ENCODE results near the gene STEAP3.

Gene STEAP3

DNA sequence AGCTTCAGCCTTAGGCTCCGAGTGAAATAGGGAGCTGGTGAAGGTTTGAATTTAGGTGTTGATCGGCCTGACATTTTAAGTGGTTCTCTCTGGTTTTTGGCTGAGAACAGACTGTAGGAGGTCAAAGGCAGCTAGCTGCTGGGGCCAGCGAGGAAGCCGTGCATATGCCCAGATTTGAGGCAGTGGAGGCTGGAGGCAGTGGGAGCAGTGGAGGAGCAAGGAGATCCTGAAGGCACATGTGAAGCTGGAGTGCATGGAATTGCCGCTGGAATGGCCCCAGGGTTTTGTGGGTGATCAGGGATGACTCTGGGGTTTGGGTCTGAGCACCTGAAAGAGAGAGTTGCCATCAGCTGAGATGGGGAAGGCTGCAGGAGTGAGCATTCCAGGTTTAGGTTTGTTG lies 25.1 kb downstream of the STEAP3 start:
- DNase-seq, result no peak

DNA sequence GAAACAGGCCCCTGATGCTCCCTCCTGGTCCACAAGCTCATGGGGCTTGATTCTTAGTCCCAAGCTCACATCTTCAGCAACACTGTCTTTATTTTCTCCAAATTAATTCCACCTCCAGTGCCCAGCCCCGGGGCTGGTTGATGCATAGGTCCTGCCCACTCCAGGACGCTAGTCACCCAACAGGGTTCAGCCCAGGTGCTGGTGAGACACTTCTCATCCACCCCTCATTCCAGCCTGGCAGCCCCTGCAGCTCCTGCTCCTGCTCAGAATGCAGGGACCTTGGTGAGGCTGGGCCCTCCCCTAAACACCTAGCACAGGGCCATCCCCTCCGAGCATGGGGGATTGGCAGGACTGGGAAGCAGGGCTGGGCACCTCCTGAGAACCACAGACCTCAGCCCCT lies 25.7 kb downstream of the STEAP3 start:
- DNase-seq, result no peak

DNA sequence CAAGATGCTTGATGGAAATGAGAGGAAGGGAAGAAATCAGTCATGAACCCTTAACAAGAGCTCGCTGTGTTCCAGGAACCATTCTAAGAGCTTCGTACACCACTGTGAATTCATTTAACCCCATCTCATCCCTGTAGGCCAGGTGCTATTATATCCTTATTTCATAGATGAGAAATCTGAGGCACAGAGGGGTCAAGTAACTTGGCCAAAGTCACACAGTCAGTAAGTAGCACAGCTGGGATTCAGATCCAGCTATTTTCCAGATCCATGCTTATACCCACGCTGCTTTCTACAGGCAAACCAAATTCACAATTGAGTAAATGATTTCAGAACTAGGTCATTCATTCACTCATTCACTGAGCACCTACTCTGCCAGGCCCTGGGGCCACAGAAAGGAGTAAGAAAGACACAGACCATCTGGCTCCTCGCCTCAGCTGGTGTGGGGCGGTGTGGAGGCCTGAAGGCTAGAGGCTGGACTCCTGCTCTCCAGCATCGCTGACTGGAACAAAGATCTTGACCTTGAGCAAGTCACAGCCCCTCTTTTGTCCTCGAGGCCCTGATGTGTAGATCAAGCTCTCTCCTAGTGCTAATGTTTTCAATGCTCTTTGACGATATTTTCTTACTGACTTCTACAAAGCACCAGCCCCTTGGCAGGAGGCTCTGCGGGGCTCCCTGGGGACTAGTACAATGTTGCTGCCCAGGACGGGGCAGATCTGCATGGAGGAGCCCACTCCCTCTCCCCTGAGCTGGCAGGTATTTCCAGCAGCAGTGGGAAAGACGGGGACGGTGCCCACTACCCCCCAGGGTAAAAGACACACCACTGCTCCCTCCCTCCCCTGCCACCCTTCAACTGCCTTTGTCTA lies 26.5 kb downstream of the STEAP3 start:
- no peak for DNase-seq

DNA sequence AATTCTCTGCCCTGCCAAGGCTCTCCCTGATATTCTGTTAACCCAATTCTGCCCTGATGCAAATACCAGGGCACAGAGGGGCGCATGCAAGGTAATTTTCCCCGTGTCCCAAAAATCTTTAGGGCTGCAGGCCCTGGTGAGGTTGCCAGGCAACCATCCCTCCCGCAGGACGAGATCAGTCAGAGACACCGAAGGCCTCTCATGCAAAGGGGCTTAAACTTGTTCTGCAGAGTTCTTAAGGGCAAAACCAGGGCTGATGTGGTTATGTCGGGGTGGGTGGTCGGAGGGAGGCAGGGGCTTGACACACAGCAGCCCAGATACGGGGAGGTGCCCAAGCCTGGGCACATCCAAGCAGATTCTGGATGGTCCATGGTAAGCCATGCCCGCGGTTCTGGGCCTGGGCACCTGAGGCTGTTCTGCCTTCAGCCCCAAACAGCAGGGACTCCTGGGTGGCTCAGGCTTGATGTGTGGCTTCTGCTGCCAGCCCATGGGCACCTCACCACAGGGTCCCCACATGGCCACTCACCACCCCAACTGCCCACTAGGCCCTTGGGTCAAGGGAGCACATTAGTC lies 27.2 kb downstream of the STEAP3 start:
- no peak for DNase-seq

DNA sequence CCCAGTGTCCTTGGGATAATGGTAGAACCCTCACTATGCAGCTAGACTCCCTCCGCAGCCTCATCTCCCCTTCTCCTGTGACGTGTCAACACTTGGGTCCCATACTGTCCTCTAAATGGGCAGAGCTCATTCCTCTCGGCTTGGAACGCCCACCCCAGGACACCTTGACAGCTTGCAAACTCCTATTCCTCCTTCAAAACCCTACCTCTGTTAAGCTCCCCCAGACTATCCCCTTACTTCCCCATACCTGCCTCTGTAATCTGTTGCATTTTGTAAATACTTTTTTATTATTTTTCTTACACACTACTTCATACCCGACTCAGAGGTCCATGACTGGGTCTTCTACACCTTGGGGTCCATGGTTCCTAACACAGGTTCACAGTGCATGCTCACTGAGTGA lies 28.0 kb downstream of the STEAP3 start:
- DNase-seq, result no peak

DNA sequence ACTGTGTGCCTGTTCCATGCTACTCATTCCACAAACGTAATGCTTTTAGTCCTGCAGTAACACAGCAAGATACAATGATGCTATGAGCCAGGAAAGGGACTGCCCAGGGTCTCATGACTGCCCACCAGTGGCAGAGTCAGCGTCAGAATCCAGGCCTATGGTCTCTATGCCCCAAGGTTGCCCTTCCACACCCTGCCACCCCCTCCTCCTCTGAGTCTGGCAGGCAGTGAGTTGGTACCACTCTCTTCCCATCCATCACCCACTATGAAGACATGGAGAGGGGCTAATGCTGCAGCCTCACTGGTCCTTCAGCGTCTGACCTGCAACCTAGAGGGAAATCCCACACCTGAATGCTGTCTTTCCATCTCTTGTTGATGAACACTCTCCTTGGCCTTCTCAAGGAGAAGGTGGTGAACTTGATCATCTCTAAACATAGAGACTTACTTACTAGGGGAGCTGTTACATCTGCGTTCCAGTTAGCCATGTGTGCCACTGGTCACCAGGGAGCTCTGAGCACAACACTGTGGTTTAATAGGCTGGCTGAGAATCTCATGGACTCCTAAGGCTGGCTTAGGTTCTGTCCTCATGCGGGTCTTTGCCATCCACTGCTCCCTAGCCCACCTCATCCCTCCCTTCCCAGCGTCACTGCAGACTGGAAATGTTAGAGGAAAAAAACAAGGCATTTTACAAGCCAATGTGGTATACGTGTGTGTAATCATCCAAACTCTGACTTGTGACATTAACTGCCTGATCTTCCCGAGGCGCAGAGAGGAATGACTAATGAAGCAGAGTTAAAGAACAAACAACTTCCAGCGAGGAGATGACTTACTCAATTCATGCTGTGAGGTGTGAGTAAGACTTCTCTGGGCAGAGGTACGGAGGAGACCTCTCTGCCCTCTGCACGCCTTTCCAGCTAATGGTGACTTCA lies 28.8 kb downstream of the STEAP3 start:
- DNase-seq, result no peak

DNA sequence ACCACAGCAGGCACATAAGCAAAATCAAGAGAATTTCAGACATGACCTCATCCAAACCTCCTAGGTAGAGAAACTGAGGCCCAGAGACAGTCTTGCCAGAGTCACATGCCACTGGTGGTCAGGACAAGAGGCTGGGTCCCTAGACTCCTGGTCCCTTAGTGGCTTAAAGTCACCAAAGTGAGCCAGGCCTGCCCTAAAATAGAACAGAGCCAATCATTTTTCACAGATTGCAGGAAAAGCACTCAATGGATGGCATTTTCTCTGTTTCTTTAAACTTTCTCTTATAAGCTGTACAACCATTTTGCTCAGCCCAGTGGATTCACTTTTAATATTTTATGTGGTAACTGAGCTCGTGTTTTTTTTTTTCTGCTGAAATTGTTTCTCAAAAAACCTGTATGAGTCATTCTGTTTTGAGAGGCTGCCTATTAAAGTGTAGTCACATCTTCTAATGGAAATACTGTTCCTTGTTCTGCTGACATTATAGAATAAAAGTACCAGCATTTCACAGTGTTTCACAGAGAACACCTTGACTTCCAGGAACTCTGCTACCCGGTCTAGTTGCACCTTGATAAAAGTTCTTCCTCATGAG lies 29.6 kb downstream of the STEAP3 start:
- DNase-seq, result no peak

DNA sequence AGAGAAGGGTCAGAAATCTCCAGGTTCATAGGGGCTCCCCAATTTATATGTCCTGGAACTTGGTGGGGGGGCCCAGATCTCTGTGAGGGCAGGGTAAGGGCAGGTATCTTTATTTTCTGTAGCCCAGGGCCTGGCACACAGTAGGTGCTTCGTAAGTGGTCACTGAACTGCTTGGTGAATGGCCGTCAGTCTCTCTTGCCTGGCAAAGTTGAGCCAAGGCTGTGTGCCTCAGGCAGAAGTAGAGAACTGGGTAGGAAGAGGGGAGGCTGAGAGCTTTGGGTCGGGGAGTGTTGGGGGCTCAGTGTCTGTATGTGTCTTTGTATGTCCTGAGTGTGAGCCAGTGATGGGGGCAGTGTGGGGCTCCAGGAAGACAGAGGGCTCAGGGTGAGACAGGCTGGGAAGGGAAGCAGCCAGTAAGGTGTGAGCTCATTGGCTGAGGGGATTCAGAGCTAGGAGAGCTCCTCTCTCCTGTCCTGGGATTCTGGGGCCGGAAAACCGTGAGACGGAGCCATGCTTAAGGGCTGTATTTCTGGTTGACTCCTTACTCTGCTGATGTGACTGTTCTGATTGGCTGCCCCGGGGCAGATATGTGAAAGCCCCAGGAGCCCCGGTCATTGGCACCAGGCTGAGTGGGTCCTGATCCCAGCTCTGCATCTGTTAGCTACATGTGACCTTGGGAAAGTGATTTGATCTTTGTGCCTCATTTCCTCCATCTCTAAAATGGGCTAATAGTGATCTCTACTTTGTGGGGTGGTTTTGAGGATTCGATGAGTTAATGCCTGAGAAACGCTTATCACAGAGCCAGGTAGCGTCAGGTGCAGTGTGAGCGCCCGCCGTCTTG lies 30.3 kb downstream of the STEAP3 start:
- no peak for DNase-seq

DNA sequence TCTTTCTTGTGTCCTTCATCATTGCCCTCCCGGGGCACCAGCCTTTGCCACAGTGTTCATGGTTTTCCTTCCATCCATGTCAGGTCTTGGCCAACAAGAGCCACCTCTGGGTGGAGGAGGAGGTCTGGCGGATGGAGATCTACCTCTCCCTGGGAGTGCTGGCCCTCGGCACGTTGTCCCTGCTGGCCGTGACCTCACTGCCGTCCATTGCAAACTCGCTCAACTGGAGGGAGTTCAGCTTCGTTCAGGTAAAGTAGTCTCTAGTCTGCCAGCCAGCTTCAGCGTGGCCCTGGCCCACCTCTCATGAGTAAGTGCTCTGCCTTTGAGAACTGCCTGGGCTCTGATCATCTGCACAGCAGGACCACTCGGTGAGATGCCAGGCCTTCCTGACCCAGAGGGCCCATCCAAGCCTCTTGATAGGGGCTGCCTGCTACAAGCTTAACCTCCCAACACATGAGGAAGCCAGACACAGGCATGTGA lies 31.0 kb downstream of the STEAP3 start:
- no peak for DNase-seq

DNA sequence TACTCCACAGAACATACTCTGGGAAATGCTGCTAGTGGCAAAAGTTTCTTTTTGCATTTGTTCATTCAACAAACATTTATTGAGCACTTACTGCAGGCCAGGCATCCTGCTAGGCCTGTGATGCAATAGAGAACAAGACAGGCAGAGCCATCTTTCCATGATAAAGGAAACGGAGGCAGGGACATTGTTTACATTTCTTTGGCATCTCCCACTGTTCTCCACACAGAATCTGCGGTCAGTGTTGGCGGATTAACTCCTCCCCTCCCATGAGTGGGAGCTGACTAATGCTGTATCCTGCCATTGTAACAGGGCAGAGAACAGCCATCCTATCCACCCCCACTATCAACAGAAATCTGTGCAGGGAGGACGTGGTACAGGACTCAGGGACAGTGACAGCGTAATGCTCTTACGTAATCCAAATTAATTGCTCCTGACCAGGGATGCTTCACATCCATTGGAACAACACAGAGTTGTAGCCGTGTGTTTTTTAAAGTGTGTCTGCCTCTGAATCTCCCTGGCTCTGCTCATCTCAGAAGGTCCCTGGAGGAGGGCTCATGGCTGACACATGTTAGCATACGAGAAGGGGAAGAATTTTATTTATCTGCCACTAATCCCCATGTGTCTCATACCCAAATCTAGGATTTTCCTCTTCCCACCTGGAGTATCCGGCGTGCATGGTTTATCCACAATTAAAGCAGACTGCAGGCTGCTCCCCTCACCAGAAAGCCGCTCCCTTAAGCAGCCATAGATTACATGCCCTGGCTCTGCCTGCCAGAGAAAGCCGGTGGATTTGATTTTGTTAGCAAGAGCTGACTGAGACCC lies 32.3 kb downstream of the STEAP3 start:
- DNase-seq, result no peak

DNA sequence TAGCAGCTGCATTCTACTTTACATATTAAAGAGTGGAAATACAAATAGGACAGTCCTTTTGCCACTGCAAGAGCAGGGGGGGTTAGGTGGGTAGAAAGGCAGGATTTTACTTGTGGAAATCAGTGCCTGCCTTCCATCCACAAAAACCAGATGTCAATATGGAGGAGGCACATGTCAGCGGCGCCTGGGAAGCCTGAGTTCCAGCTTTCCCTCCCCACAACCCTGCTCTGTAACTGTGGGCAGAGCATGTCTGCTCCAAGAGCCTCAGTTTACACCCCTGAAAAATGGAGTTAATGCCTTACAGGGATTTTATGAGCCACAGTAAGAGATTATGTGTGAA lies 32.9 kb downstream of the STEAP3 start:
- DNase-seq, result no peak

DNA sequence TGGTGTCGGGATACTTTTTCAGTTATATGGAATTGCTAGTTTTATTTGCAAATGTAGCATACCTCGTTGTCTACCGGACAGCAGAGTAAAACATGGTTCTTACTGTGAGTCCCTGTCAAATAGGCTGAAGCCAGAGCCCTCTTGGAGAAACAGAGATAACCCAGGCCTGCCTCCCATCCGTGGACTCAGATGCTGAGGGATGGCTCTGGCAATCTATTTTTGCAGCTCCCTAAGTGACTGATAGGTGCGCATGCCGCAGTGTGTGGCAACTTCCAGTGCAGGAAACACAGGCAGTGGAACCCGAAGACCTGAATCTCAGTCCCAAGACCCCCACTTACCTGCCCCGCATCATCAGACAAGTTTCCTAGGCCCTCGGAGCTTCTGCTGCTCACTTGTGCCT lies 33.6 kb downstream of the STEAP3 start:
- DNase-seq, result no peak

DNA sequence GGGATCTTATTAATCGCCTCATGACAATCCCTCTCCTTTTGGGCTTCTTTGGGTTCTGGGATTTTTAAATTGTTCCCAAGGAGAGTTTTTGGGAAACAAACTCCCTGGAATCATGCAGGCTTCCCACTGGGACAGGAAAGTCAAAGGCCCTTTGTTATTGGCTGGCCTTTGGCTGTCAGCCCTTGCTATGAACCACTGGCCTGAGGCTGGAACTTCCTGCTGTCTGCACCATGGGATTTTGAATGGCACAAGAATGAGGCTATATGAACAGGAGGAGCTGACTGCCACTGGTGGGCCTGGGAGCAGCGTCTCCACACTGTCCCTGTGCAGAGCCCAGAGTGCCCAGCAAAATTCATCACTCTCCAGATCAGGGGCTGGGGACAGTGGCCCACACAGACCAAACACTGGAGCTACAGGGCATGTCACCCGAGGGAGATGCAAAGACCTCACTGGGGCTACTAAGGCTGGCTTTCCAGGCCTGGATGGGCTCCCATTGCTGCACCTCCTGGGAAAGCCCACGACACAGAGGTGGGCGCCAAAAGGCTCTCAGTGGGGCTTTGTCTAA lies 35.7 kb downstream of the STEAP3 start:
- DNase-seq, result no peak

DNA sequence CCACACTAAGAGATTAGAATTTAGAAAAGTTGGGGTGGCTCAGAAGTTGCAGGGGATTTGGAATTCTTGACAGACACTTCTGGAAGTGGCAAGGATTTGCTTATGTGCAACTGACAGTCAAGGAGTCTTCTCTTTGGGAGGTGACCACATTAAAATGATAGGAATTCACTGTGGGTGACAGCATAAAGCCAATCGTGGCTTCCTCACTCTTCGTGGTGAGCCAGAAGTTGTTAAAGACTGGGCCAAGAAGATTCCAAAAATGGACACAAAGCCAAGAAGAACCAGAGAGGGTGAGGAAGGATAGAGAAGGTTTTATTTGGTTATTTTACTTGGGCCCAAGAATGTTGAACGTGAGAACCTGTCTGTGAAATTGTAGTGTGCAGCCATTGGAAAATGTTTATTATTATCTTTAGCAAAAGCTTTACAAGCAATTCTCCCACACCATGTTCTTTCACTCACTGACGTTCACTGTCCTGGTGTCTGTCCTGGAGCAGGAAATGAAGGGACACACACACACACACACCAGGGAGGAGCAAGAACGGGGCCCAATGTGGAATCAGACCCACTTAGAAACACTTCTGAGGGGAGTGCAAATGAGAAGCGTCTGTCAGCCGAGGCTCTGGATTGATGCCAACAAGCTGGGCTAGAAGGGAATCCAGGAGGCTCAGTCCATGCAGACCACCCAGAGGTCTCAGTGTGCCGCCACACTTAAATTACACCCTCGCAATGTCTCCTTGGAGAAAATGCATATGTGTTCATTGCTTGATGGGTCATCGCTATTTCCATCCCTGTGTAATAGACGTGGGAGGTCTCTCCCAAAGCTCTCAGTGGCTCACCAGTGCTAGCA lies 37.2 kb downstream of the STEAP3 start:
- no peak for DNase-seq

DNA sequence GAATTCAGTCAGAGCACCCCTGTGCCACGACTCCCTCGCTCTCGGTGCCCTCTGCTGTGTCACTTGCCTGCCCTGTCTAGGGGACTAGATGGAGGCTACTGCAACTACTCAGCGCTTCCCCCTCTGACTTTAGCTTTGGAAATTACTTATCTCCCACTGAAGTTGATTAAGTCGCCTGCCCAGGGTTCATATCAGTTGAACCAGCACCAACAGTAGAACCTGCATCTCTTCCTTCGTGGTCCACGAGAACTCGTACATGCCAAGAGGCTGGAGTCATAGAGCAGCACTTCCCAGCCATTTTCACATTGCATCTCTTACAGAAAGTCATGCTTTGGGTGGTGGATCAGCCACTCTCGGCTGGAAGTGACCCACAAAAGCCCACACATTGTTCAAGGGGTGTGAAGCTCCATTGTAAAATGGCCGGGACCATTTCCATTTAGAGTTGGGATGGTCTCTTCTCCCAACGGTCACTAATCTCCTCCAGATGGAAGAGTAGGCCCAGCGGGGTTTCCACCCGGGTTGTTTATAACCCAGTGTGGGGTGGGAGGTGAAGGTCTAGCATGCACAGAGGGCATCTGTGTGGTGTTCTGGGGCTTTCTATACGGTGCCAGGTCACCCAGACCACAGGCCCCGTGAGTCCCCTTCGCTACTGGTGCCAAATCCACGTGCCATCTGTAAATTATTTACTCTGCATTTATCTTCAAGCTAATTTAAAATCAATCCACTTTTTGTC lies 38.0 kb downstream of the STEAP3 start:
- no peak for DNase-seq

DNA sequence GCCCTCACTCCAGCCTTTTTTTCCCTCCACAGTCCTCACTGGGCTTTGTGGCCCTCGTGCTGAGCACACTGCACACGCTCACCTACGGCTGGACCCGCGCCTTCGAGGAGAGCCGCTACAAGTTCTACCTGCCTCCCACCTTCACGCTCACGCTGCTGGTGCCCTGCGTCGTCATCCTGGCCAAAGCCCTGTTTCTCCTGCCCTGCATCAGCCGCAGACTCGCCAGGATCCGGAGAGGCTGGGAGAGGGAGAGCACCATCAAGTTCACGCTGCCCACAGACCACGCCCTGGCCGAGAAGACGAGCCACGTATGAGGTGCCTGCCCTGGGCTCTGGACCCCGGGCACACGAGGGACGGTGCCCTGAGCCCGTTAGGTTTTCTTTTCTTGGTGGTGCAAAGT lies 39.4 kb downstream of the STEAP3 start:
- no peak for DNase-seq

DNA sequence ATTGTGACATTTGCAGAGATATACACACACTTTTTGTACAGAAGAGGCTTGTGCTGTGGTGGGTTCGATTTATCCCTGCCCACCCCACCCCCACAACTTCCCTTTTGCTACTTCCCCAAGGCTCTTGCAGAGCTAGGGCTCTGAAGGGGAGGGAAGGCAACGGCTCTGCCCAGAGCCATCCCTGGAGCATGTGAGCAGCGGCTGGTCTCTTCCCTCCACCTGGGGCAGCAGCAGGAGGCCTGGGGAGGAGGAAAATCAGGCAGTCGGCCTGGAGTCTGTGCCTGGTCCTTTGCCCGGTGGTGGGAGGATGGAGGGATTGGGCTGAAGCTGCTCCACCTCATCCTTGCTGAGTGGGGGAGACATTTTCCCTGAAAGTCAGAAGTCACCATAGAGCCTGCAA lies 40.0 kb downstream of the STEAP3 start:
- DNase-seq, result no peak

DNA sequence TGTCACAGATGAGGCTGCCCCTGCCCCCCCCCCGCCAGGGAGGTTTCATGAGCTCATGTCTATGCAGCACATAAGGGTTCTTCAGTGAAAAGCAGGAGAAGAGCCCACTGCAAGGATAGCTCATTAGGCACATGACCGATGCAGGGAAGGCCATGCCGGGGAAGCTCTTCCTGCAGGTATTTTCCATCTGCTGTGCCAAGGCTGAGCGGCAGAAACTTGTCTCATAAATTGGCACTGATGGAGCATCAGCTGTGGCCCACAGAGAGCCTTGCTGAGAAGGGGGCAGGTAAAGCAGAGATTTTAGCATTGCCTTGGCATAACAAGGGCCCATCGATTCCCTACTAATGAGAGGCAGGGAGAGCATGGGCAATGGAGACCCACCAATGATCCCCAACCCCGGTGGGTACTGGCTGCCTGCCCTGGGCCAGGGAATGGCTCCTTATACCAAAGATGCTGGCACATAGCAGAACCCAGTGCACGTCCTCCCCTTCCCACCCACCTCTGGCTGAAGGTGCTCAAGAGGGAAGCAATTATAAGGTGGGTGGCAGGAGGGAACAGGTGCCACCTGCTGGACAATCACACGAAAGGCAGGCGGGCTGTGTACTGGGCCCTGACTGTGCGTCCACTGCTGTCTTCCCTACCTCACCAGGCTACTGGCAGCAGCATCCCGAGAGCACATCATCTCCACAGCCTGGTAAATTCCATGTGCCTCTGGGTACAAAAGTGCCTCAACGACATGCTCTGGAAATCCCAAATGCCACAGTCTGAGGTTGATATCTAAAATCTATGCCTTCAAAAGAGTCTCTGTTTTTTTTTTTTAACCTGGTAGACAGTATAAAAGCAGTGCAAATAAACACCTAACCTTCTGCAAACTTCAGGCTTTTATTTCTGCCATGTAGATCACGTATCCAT lies 41.4 kb downstream of the STEAP3 start:
- peak; percentile 50 for DNase-seq
